ENCODE data around the gene ZNF213.

ZNF213 gene

GRCh38 chr16:3147757-3148104 lies 12.9 kb downstream of the ZNF213 start:
- no peak for DNase-seq (ENCODE audit: low read depth)
- TF ChIP-seq CTCF (IDR thresholded peaks at IDR 0.05; ENCODE audit: low read depth, low read length) = no peak
- no peak for TF ChIP-seq MYC (IDR thresholded peaks at IDR 0.05; ENCODE audit: low read depth, low read length)
- no peak for TF ChIP-seq POLR2A (IDR thresholded peaks at IDR 0.05; ENCODE audit: extremely low read depth, insufficient read length)
- no peak for TF ChIP-seq MAX (IDR thresholded peaks at IDR 0.05; ENCODE audit: low read depth, low read length)
- no peak overlapping the region for H3K4me3 ChIP-seq (ENCODE audit: low read depth, low read length)

- H3K4me3 ChIP-seq (ENCODE audit: low read depth, low read length) = no peak overlapping the region
- TF ChIP-seq MAX (IDR thresholded peaks at IDR 0.05; ENCODE audit: low read depth, low read length) (no peak), MYC (IDR thresholded peaks at IDR 0.05; ENCODE audit: low read depth, low read length) (no peak), POLR2A (IDR thresholded peaks at IDR 0.05; ENCODE audit: extremely low read depth, insufficient read length) (no peak), CTCF (IDR thresholded peaks at IDR 0.05; ENCODE audit: low read depth, low read length) (no peak)
- DNase-seq (ENCODE audit: low read depth) = no peak
These were observed 13.7 kb downstream of the ZNF213 start for GRCh38 chr16:3148256-3149192.

- DNase-seq (ENCODE audit: low read depth) = no peak
- no peak overlapping the region for H3K4me3 ChIP-seq (ENCODE audit: low read depth, low read length)
- TF ChIP-seq MYC (IDR thresholded peaks at IDR 0.05; ENCODE audit: low read depth, low read length) = no peak
- TF ChIP-seq POLR2A (IDR thresholded peaks at IDR 0.05; ENCODE audit: extremely low read depth, insufficient read length) = no peak
- no peak for TF ChIP-seq MAX (IDR thresholded peaks at IDR 0.05; ENCODE audit: low read depth, low read length)
- no peak for TF ChIP-seq CTCF (IDR thresholded peaks at IDR 0.05; ENCODE audit: low read depth, low read length)
These were observed 14.3 kb downstream of the ZNF213 start for GRCh38 chr16:3149193-3149530.

- peak overlapping the region; percentile 68 for H3K4me3 ChIP-seq (ENCODE audit: low read depth, low read length)
- TF ChIP-seq MAX (IDR thresholded peaks at IDR 0.05; ENCODE audit: low read depth, low read length) = no peak; the same call in 1 of the 2 replicates
- TF ChIP-seq CTCF (IDR thresholded peaks at IDR 0.05; ENCODE audit: low read depth, low read length) = peak; percentile 44
- peak; percentile 68; the same call in 1 of the 2 replicates for TF ChIP-seq MYC (IDR thresholded peaks at IDR 0.05; ENCODE audit: low read depth, low read length)
- DNase-seq (ENCODE audit: low read depth) = peak; percentile 88
These were observed 15.0 kb downstream of the ZNF213 start for GRCh38 chr16:3149630-3150345.

- peak; percentile 97 for DNase-seq (ENCODE audit: low read depth)
- peak; percentile 92 for TF ChIP-seq MYC (IDR thresholded peaks at IDR 0.05; ENCODE audit: low read depth, low read length)
- TF ChIP-seq POLR2A (IDR thresholded peaks at IDR 0.05; ENCODE audit: extremely low read depth, insufficient read length) = no peak
- peak; percentile 83 for TF ChIP-seq MAX (IDR thresholded peaks at IDR 0.05; ENCODE audit: low read depth, low read length)
- no peak for TF ChIP-seq CTCF (IDR thresholded peaks at IDR 0.05; ENCODE audit: low read depth, low read length)
- H3K4me3 ChIP-seq (ENCODE audit: low read depth, low read length) = peak overlapping the region; percentile 68
These were observed 15.8 kb downstream of the ZNF213 start for GRCh38 chr16:3150346-3151218.

Data from NB4 (cell line).